ENCODE measurements around the gene IGF2BP3. TPM values are rescaled to one million over a fixed set of nuclear protein-coding genes. Genes with fewer than 3 reads are reported as not detected.
A peak's percentile ranks its signal among the peaks of the same experiment; 100 is the strongest.

IGF2BP3 gene
- total and polyA plus RNA-seq, 10 of the 15 experiments (the other 5 are each of a cell fraction or from before 2014, with no cell fraction given): 4.6 to 61.2 (median 36.9) TPM

GRCh38 chr7:23273141-23273599 lies 197.1 kb downstream of the IGF2BP3 start (continued):
- TF ChIP-seq, protein P1, sequence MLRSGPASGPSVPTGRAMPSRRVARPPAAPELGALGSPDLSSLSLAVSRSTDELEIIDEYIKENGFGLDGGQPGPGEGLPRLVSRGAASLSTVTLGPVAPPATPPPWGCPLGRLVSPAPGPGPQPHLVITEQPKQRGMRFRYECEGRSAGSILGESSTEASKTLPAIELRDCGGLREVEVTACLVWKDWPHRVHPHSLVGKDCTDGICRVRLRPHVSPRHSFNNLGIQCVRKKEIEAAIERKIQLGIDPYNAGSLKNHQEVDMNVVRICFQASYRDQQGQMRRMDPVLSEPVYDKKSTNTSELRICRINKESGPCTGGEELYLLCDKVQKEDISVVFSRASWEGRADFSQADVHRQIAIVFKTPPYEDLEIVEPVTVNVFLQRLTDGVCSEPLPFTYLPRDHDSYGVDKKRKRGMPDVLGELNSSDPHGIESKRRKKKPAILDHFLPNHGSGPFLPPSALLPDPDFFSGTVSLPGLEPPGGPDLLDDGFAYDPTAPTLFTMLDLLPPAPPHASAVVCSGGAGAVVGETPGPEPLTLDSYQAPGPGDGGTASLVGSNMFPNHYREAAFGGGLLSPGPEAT (IDR thresholded peaks at IDR 0.05; ENCODE audit: low read depth): peak; percentile 51; the same call in 1 of the 2 replicates
- TF ChIP-seq SUZ12 (IDR thresholded peaks at IDR 0.05; ENCODE audit: unreplicated experiment) (no peak), SP1 (IDR thresholded peaks at IDR 0.05; ENCODE audit: low read depth, low read length) (no peak), TCF12 (IDR thresholded peaks at IDR 0.05; ENCODE audit: low read depth, low read length) (peak; percentile 92), BCLAF1 (IDR thresholded peaks at IDR 0.05) (no peak), ESRRA (IDR thresholded peaks at IDR 0.05; ENCODE audit: low read length) (no peak), HDAC2 (IDR thresholded peaks at IDR 0.05) (no peak), ZBTB11 (CRISPR knock-in tag; IDR thresholded peaks at IDR 0.05) (no peak), FOXK2 (IDR thresholded peaks at IDR 0.05) (no peak), E2F4 (IDR thresholded peaks at IDR 0.05; ENCODE audit: low read depth, low read length) (no peak), SUPT20H (IDR thresholded peaks at IDR 0.05; ENCODE audit: borderline replicate concordance, control insufficient read depth, low read depth, low read length) (no peak), NFXL1 (IDR thresholded peaks at IDR 0.05; ENCODE audit: borderline replicate concordance) (no peak), CREB1 (IDR thresholded peaks at IDR 0.05; ENCODE audit: low read depth) (peak; percentile 78), ATF3 (IDR thresholded peaks at IDR 0.05; ENCODE audit: borderline replicate concordance, extremely low read depth, low read depth, low read length) (no peak; the same call in 1 of the 2 replicates), NR2F1 (conservative IDR thresholded peaks at IDR 0.05) (no peak), MTA2 (IDR thresholded peaks at IDR 0.05; ENCODE audit: low read depth) (peak; percentile 26; the same call in 1 of the 2 replicates), DPF2 (IDR thresholded peaks at IDR 0.05) (no peak), YBX1 (IDR thresholded peaks at IDR 0.05) (no peak)
- TF ChIP-seq, protein P2, sequence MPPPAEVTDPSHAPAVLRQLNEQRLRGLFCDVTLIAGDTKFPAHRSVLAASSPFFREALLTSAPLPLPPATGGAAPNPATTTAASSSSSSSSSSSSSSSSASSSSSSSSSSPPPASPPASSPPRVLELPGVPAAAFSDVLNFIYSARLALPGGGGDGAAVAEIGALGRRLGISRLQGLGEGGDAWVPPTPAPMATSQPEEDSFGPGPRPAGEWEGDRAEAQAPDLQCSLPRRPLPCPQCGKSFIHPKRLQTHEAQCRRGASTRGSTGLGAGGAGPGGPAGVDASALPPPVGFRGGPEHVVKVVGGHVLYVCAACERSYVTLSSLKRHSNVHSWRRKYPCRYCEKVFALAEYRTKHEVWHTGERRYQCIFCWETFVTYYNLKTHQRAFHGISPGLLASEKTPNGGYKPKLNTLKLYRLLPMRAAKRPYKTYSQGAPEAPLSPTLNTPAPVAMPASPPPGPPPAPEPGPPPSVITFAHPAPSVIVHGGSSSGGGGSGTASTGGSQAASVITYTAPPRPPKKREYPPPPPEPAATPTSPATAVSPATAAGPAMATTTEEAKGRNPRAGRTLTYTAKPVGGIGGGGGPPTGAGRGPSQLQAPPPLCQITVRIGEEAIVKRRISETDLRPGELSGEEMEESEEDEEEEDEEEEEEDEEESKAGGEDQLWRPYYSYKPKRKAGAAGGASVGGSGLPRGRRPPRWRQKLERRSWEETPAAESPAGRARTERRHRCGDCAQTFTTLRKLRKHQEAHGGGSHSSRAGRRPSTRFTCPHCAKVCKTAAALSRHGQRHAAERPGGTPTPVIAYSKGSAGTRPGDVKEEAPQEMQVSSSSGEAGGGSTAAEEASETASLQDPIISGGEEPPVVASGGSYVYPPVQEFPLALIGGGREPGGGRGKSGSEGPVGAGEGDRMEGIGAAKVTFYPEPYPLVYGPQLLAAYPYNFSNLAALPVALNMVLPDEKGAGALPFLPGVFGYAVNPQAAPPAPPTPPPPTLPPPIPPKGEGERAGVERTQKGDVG (CRISPR knock-in tag; IDR thresholded peaks at IDR 0.05): no peak

Data from GM12878 (cell line).